GM23338 (cell line): ENCODE measurements around the gene MYO9A. TPM values are rescaled to one million over a fixed set of nuclear protein-coding genes. Genes with fewer than 3 reads are reported as not detected.

ENCODE experiments used
- ATAC-seq: fragments of 200-7000 bp; cut with Tn5 transposase; 3 replicates; pipeline ENCODE4 v1.9.1; 2020
- DNase-seq: peaks from one replicate; pipeline ENCODE4 v3.0.0-alpha.2; 2015; ENCODE audit warnings: low spot score
- H2AFZ ChIP-seq: fragments of 200-600 bp; sonication (generic); 2 replicates; pipeline ENCODE4 v1.8.0; 2016; ENCODE audit warnings: antibody characterized with exemption, mild to moderate bottlenecking, moderate library complexity
- H3F3A ChIP-seq: fragments of 200-600 bp; sonication (generic); replicated peaks from 2 replicates; pipeline ENCODE4 v1.8.0; 2017; ENCODE audit warnings: antibody characterized with exemption, mixed run types, low read depth
- H3K27ac ChIP-seq: fragments of 200-600 bp; sonication (generic); 2 replicates; pipeline ENCODE4 v1.6.1; 2016; ENCODE audit warnings: low read depth
- H3K27me3 ChIP-seq: fragments of 200-600 bp; sonication (generic); 2 replicates; pipeline ENCODE4 v1.8.0; 2016; ENCODE audit warnings: mild to moderate bottlenecking, mixed run types, moderate library complexity; ENCODE audit not compliant: insufficient read depth
- H3K36me3 ChIP-seq: fragments of 200-600 bp; sonication (generic); 2 replicates; pipeline ENCODE4 v1.8.0; 2016; ENCODE audit warnings: mild to moderate bottlenecking; ENCODE audit not compliant: insufficient read depth
- H3K4me1 ChIP-seq: fragments of 200-600 bp; sonication (generic); 2 replicates; pipeline ENCODE4 v1.8.0; 2016; ENCODE audit warnings: mild to moderate bottlenecking, moderate library complexity; ENCODE audit not compliant: insufficient read depth
- H3K4me2 ChIP-seq: fragments of 200-600 bp; sonication (generic); 2 replicates; pipeline ENCODE4 v1.7.1; 2017; ENCODE audit warnings: mixed run types
- H3K4me3 ChIP-seq: fragments of 200-600 bp; sonication (generic); 2 replicates; pipeline ENCODE4 v1.6.1; 2016; ENCODE audit warnings: mixed run types
- H3K79me2 ChIP-seq: fragments of 200-600 bp; sonication (generic); replicated peaks from 2 replicates; pipeline ENCODE4 v1.8.0; 2017; ENCODE audit warnings: mild to moderate bottlenecking; ENCODE audit not compliant: insufficient read depth
- H3K9me2 ChIP-seq: fragments of 200-600 bp; sonication (generic); 2 replicates; pipeline ENCODE4 v1.8.0; 2017; ENCODE audit not compliant: insufficient read depth
- H4K20me1 ChIP-seq: fragments of 200-600 bp; sonication (generic); replicated peaks from 2 replicates; pipeline ENCODE4 v1.8.0; 2017; ENCODE audit warnings: mild to moderate bottlenecking; ENCODE audit not compliant: insufficient read depth
- H3K27ac Mint-ChIP-seq: 2 replicates; pipeline ENCODE4 v1.8.0; 2020; ENCODE audit warnings: inconsistent platforms, mild to moderate bottlenecking, moderate library complexity, mixed read lengths
- H3K27me3 Mint-ChIP-seq: 3 replicates; pipeline ENCODE4 v1.8.0; 2022; ENCODE audit warnings: low read depth, mild to moderate bottlenecking, moderate library complexity, mixed read lengths, inconsistent platforms; ENCODE audit not compliant: insufficient read depth, poor library complexity
- H3K36me3 Mint-ChIP-seq: 3 replicates; pipeline ENCODE4 v1.8.0; 2021; ENCODE audit warnings: low read depth, mild to moderate bottlenecking, inconsistent platforms, moderate library complexity, mixed read lengths
- H3K4me1 Mint-ChIP-seq: 3 replicates; pipeline ENCODE4 v1.8.0; 2020; ENCODE audit warnings: mild to moderate bottlenecking, inconsistent platforms, mixed read lengths
- H3K4me3 Mint-ChIP-seq: 3 replicates; pipeline ENCODE4 v1.8.0; 2021; ENCODE audit warnings: moderate library complexity, mild to moderate bottlenecking, inconsistent platforms, mixed read lengths
- H3K9me3 Mint-ChIP-seq: 3 replicates; pipeline ENCODE4 v1.8.0; 2020; ENCODE audit warnings: moderate library complexity, mild to moderate bottlenecking, inconsistent platforms, mixed read lengths
- CREB1 ChIP-seq: fragments of 250-450 bp; sonication (Bioruptor Pico); IDR thresholded peaks from 2 replicates; pipeline ENCODE4 v1.5.0; 2020; ENCODE audit warnings: low read depth, mild to moderate bottlenecking, moderate library complexity
- EZH2 ChIP-seq: fragments of 200-600 bp; sonication (generic); IDR thresholded peaks from one replicate; pipeline ENCODE4 v1.8.0; 2017; ENCODE audit warnings: antibody characterized with exemption, mild to moderate bottlenecking, low read depth; ENCODE audit not compliant: unreplicated experiment
- EZH2phosphoT487 ChIP-seq: fragments of 200-600 bp; sonication (generic); IDR thresholded peaks from one replicate; pipeline ENCODE4 v1.8.1; 2018; ENCODE audit warnings: antibody characterized with exemption; ENCODE audit not compliant: unreplicated experiment
- JUNB ChIP-seq: IDR thresholded peaks from one replicate; pipeline ENCODE4 v1.6.1; 2016; ENCODE audit warnings: antibody characterized with exemption; ENCODE audit not compliant: unreplicated experiment
- NANOG ChIP-seq: IDR thresholded peaks from 2 replicates; pipeline ENCODE4 v1.6.1; 2016; ENCODE audit warnings: antibody characterized with exemption, borderline replicate concordance
- POLR2AphosphoS5 ChIP-seq: IDR thresholded peaks from 2 replicates; pipeline ENCODE4 v1.6.1; 2016; ENCODE audit warnings: antibody characterized with exemption, low read depth
- STAT1 ChIP-seq: IDR thresholded peaks from one replicate; pipeline ENCODE4 v1.6.1; 2016; ENCODE audit warnings: antibody characterized with exemption; ENCODE audit not compliant: unreplicated experiment
- ZNF114 ChIP-seq: fragments of 250-450 bp; sonication (Bioruptor Pico); IDR thresholded peaks from 2 replicates; pipeline ENCODE4 v1.5.0; 2020; ENCODE audit warnings: mild to moderate bottlenecking, moderate library complexity
- ZNF331 ChIP-seq: fragments of 250-450 bp; sonication (Bioruptor Pico); IDR thresholded peaks from 2 replicates; pipeline ENCODE4 v1.5.0; 2020; ENCODE audit warnings: low read depth, mild to moderate bottlenecking, moderate library complexity
- polyA plus RNA-seq: library from polyadenylated mRNA; unstranded; fragments of >200 nt; fragmentation: Nextera tagmentation; extraction: Ambion mirVana; gene quantifications from 2 replicates; pipeline ENCODE4 v1.2.1, GENCODE V29; 2016
- total RNA-seq: library from RNA; depleted of rRNA; stranded (reverse); fragments of >200 nt; shearing (Covaris generic); gene quantifications from 2 replicates; pipeline ENCODE4 v1.2.3, GENCODE V29; 2014
- TF ChIP-seq, protein P1 (sequence below), 2 experiments: fragments of 200-600 bp in 1 of 2; sonication (generic) in 1 of 2; conservative IDR thresholded peaks; 2 replicates each; pipeline versions ENCODE4 v1.5.1 to v1.6.1; 2016 to 2017; ENCODE audit warnings: antibody characterized with exemption in 2 of 2, low read depth in 2 of 2, mild to moderate bottlenecking in 2 of 2, moderate library complexity in 1 of 2
- TF ChIP-seq, protein P2 (sequence below): IDR thresholded peaks from one replicate; pipeline ENCODE4 v1.6.1; 2018; ENCODE audit warnings: antibody characterized with exemption; ENCODE audit not compliant: unreplicated experiment
- TF ChIP-seq, protein P3 (sequence below): fragments of 250-450 bp; sonication (Bioruptor Pico); IDR thresholded peaks from 2 replicates; pipeline ENCODE4 v1.5.0; 2020; ENCODE audit warnings: mild to moderate bottlenecking, moderate library complexity

The MYO9A gene
- total and polyA plus RNA-seq, 2 experiments from 2014 or later: 11.6 to 32.8 TPM

DNA sequence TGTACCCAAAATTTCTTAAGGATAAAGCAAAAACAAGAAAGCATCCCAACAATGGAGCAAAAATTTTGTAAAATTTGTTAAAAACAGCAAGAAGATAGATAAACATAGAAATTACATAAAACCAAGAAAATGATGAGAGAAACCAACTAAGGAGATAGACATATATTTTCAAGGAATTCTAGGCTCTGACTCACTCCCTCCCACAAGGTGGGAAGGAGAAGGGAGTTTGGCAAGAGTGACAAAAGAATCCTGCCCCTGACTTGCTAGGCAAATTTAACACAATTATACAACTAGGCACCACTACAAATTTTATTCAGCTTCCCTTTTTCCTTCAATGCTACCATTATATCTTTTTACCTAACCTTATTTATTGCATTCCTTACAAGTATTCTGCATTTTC, 70.9 kb downstream of the MYO9A start:
- H3K4me2 ChIP-seq: no peak overlapping the region
- TF ChIP-seq STAT1: no peak
- DNase-seq: no peak
- no peak overlapping the region for H3K4me3 ChIP-seq
- no peaks in the 10 kb centered on the region for H3K27me3 Mint-ChIP-seq
- H3K4me1 Mint-ChIP-seq: no peaks in the 10 kb centered on the region
- H3K4me1 ChIP-seq: no peaks in the 10 kb centered on the region
- no peak overlapping the region for H3K4me3 Mint-ChIP-seq
- no peaks in the 10 kb centered on the region for H3K36me3 ChIP-seq
- no peaks in the 10 kb centered on the region for H3K9me3 Mint-ChIP-seq
- no peaks in the 10 kb centered on the region for H3K9me2 ChIP-seq
- peaks cover under 1% of the 10 kb centered on the region; the same call in 1 of the 3 replicates for H3K36me3 Mint-ChIP-seq
- H3K27ac Mint-ChIP-seq: no peak overlapping the region
- no peak for ATAC-seq
- no peaks in the 10 kb centered on the region for H3F3A ChIP-seq
- no peaks in the 10 kb centered on the region for H3K79me2 ChIP-seq
- H3K27ac ChIP-seq: no peak overlapping the region
- no peak overlapping the region for H2AFZ ChIP-seq
- no peaks in the 10 kb centered on the region for H3K27me3 ChIP-seq
- no peaks in the 10 kb centered on the region for H4K20me1 ChIP-seq

- Histone ChIP-seq H3K79me2 (no peaks in the 10 kb centered on the region), H3K27me3 (no peaks in the 10 kb centered on the region), H3F3A (no peaks in the 10 kb centered on the region), H2AFZ (no peak overlapping the region), H3K4me2 (no peak overlapping the region), H3K36me3 (no peaks in the 10 kb centered on the region), H3K9me2 (no peaks in the 10 kb centered on the region), H4K20me1 (no peaks in the 10 kb centered on the region), H3K27ac (no peak overlapping the region), H3K4me3 (no peak overlapping the region), H3K4me1 (no peaks in the 10 kb centered on the region)
- no peaks in the 10 kb centered on the region for H3K36me3 Mint-ChIP-seq
- H3K27me3 Mint-ChIP-seq: no peaks in the 10 kb centered on the region
- no peak overlapping the region for H3K27ac Mint-ChIP-seq
- H3K9me3 Mint-ChIP-seq: no peaks in the 10 kb centered on the region; the same call in 2 of the 3 replicates
- no peak for ATAC-seq
- H3K4me1 Mint-ChIP-seq: peaks cover 5% of the 10 kb centered on the region
- H3K4me3 Mint-ChIP-seq: no peak overlapping the region
- TF ChIP-seq JUNB: no peak
- no peak for TF ChIP-seq STAT1
- no peak for TF ChIP-seq CREB1 (CRISPR knock-in tag)
- TF ChIP-seq EZH2: no peak
- no peak for TF ChIP-seq ZNF331
- no peak for TF ChIP-seq POLR2AphosphoS5
- TF ChIP-seq, protein P1, sequence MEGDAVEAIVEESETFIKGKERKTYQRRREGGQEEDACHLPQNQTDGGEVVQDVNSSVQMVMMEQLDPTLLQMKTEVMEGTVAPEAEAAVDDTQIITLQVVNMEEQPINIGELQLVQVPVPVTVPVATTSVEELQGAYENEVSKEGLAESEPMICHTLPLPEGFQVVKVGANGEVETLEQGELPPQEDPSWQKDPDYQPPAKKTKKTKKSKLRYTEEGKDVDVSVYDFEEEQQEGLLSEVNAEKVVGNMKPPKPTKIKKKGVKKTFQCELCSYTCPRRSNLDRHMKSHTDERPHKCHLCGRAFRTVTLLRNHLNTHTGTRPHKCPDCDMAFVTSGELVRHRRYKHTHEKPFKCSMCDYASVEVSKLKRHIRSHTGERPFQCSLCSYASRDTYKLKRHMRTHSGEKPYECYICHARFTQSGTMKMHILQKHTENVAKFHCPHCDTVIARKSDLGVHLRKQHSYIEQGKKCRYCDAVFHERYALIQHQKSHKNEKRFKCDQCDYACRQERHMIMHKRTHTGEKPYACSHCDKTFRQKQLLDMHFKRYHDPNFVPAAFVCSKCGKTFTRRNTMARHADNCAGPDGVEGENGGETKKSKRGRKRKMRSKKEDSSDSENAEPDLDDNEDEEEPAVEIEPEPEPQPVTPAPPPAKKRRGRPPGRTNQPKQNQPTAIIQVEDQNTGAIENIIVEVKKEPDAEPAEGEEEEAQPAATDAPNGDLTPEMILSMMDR (conservative IDR thresholded peaks at IDR 0.05; ENCODE audit: low read depth in 2 of 2): no peak
- TF ChIP-seq EZH2phosphoT487: no peak
- TF ChIP-seq, protein P2, sequence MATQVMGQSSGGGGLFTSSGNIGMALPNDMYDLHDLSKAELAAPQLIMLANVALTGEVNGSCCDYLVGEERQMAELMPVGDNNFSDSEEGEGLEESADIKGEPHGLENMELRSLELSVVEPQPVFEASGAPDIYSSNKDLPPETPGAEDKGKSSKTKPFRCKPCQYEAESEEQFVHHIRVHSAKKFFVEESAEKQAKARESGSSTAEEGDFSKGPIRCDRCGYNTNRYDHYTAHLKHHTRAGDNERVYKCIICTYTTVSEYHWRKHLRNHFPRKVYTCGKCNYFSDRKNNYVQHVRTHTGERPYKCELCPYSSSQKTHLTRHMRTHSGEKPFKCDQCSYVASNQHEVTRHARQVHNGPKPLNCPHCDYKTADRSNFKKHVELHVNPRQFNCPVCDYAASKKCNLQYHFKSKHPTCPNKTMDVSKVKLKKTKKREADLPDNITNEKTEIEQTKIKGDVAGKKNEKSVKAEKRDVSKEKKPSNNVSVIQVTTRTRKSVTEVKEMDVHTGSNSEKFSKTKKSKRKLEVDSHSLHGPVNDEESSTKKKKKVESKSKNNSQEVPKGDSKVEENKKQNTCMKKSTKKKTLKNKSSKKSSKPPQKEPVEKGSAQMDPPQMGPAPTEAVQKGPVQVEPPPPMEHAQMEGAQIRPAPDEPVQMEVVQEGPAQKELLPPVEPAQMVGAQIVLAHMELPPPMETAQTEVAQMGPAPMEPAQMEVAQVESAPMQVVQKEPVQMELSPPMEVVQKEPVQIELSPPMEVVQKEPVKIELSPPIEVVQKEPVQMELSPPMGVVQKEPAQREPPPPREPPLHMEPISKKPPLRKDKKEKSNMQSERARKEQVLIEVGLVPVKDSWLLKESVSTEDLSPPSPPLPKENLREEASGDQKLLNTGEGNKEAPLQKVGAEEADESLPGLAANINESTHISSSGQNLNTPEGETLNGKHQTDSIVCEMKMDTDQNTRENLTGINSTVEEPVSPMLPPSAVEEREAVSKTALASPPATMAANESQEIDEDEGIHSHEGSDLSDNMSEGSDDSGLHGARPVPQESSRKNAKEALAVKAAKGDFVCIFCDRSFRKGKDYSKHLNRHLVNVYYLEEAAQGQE: no peak
- no peak for TF ChIP-seq NANOG
- no peak for TF ChIP-seq ZNF114 (CRISPR knock-in tag)
- TF ChIP-seq, protein P3, sequence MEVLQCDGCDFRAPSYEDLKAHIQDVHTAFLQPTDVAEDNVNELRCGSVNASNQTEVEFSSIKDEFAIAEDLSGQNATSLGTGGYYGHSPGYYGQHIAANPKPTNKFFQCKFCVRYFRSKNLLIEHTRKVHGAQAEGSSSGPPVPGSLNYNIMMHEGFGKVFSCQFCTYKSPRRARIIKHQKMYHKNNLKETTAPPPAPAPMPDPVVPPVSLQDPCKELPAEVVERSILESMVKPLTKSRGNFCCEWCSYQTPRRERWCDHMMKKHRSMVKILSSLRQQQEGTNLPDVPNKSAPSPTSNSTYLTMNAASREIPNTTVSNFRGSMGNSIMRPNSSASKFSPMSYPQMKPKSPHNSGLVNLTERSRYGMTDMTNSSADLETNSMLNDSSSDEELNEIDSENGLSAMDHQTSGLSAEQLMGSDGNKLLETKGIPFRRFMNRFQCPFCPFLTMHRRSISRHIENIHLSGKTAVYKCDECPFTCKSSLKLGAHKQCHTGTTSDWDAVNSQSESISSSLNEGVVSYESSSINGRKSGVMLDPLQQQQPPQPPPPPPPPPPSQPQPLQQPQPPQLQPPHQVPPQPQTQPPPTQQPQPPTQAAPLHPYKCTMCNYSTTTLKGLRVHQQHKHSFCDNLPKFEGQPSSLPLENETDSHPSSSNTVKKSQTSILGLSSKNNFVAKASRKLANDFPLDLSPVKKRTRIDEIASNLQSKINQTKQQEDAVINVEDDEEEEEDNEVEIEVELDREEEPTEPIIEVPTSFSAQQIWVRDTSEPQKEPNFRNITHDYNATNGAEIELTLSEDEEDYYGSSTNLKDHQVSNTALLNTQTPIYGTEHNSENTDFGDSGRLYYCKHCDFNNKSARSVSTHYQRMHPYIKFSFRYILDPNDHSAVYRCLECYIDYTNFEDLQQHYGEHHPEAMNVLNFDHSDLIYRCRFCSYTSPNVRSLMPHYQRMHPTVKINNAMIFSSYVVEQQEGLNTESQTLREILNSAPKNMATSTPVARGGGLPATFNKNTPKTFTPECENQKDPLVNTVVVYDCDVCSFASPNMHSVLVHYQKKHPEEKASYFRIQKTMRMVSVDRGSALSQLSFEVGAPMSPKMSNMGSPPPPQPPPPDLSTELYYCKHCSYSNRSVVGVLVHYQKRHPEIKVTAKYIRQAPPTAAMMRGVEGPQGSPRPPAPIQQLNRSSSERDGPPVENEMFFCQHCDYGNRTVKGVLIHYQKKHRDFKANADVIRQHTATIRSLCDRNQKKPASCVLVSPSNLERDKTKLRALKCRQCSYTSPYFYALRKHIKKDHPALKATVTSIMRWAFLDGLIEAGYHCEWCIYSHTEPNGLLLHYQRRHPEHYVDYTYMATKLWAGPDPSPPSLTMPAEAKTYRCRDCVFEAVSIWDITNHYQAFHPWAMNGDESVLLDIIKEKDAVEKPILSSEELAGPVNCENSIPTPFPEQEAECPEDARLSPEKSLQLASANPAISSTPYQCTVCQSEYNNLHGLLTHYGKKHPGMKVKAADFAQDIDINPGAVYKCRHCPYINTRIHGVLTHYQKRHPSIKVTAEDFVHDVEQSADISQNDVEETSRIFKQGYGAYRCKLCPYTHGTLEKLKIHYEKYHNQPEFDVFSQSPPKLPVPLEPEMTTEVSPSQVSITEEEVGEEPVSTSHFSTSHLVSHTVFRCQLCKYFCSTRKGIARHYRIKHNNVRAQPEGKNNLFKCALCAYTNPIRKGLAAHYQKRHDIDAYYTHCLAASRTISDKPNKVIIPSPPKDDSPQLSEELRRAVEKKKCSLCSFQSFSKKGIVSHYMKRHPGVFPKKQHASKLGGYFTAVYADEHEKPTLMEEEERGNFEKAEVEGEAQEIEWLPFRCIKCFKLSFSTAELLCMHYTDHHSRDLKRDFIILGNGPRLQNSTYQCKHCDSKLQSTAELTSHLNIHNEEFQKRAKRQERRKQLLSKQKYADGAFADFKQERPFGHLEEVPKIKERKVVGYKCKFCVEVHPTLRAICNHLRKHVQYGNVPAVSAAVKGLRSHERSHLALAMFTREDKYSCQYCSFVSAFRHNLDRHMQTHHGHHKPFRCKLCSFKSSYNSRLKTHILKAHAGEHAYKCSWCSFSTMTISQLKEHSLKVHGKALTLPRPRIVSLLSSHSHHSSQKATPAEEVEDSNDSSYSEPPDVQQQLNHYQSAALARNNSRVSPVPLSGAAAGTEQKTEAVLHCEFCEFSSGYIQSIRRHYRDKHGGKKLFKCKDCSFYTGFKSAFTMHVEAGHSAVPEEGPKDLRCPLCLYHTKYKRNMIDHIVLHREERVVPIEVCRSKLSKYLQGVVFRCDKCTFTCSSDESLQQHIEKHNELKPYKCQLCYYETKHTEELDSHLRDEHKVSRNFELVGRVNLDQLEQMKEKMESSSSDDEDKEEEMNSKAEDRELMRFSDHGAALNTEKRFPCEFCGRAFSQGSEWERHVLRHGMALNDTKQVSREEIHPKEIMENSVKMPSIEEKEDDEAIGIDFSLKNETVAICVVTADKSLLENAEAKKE (CRISPR knock-in tag): no peak
- DNase-seq: no peak
Measured at GRCh38 chr15:72044956-72045355, 73.0 kb downstream of the MYO9A start.
